ENCODE results near the gene SHF.

Gene SHF

GRCh38 chr15:45179221-45179985 lies 8.4 kb downstream of the SHF start:
- TF ChIP-seq CTCF (IDR thresholded peaks at IDR 0.05; ENCODE audit: low read depth, low read length), result peak; percentile 35
- DNase-seq (ENCODE audit: extremely low read depth, low read depth), result no peak

- no peak for DNase-seq (ENCODE audit: extremely low read depth, low read depth)
- TF ChIP-seq CTCF (IDR thresholded peaks at IDR 0.05; ENCODE audit: low read depth, low read length), result no peak
Observed at GRCh38 chr15:45177285-45177684, 10.5 kb downstream of the SHF start.

GRCh38 chr15:45174577-45174976 lies 13.2 kb downstream of the SHF start:
- TF ChIP-seq CTCF (IDR thresholded peaks at IDR 0.05; ENCODE audit: low read depth, low read length), result no peak

GRCh38 chr15:45174069-45174468 lies 13.7 kb downstream of the SHF start:
- DNase-seq (ENCODE audit: extremely low read depth, low read depth), result no peak
- no peak for TF ChIP-seq CTCF (IDR thresholded peaks at IDR 0.05; ENCODE audit: low read depth, low read length)

More at GRCh38 chr15:45174577-45174976, 13.2 kb downstream of the SHF start:
- DNase-seq (ENCODE audit: extremely low read depth, low read depth), result no peak

GRCh38 chr15:45171912-45172311 lies 15.9 kb downstream of the SHF start:
- no peak for DNase-seq (ENCODE audit: extremely low read depth, low read depth)

GRCh38 chr15:45169608-45170480 lies 17.9 kb downstream of the SHF start:
- DNase-seq (ENCODE audit: extremely low read depth, low read depth), result no peak
- TF ChIP-seq CTCF (IDR thresholded peaks at IDR 0.05; ENCODE audit: low read depth, low read length), result no peak

More at GRCh38 chr15:45171912-45172311, 15.9 kb downstream of the SHF start:
- no peak for TF ChIP-seq CTCF (IDR thresholded peaks at IDR 0.05; ENCODE audit: low read depth, low read length)

Data from AG09319 (cell line).